Prostate gland (tissue), 2 donors: ENCODE data around the gene TMEM184A.

ENCODE experiments used
- POLR2A ChIP-seq: fragments of 450-650 bp; IDR thresholded peaks from one replicate; pipeline ENCODE4 v1.6.1; 2016; ENCODE audit warnings: antibody characterized with exemption, mild to moderate bottlenecking
- POLR2AphosphoS5 ChIP-seq: sonication (generic); formaldehyde crosslinking; IDR thresholded peaks from one replicate; pipeline ENCODE4 v1.6.1; 2017; ENCODE audit warnings: antibody characterized with exemption
- TF ChIP-seq, protein P1 (sequence below), 4 experiments: fragments of 200-600 bp in 2 of 4; fragments of 450-650 bp in 2 of 4; sonication (generic) in 2 of 4; IDR thresholded peaks; 1 replicate in 3 of 4; 2 replicates in 1 of 4; pipeline ENCODE4 v1.5.1; 2016 to 2019; ENCODE audit warnings: antibody characterized with exemption in 4 of 4, mild to moderate bottlenecking in 2 of 4, moderate library complexity in 2 of 4

DNA sequence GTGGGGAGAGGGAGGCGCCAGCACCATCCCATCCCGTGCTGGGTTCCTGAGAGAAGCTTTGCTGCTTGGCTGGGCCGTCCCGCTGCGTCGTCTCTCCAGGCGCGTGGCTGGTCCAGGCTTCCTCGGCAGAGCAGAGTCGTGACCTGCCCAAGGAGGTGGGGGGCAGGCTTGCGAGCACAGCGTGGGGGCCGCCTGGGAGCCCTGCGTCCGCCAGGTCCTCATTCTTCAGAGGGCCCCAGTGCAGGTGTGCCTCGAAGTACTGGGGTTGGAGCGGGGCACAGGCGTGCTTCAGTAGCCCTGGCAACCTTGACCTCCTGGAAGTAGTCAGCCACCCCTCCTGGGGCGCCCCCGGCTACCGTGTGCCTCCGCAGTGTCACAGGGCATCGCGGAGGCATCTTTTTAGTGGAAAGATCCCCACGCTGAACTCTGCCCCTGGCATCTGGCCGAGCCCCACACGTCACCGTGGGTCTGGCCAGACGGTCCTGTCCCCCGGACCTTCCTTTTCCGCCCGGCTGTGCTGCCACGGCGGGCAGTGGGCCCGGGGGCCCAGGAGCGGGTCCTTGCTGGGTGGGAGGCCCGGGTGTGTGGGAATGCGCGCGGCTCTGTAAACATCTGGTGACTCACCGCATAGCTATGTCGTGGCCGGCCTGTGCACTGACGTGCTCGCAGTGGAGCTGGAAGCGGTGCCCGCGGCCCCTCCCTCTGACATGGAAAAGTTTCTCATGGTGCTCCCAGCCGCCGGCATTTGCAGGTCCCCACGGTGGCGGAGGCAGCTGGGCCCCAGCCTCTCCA, 19.1 kb downstream of the TMEM184A start:
- TF ChIP-seq, protein P1, sequence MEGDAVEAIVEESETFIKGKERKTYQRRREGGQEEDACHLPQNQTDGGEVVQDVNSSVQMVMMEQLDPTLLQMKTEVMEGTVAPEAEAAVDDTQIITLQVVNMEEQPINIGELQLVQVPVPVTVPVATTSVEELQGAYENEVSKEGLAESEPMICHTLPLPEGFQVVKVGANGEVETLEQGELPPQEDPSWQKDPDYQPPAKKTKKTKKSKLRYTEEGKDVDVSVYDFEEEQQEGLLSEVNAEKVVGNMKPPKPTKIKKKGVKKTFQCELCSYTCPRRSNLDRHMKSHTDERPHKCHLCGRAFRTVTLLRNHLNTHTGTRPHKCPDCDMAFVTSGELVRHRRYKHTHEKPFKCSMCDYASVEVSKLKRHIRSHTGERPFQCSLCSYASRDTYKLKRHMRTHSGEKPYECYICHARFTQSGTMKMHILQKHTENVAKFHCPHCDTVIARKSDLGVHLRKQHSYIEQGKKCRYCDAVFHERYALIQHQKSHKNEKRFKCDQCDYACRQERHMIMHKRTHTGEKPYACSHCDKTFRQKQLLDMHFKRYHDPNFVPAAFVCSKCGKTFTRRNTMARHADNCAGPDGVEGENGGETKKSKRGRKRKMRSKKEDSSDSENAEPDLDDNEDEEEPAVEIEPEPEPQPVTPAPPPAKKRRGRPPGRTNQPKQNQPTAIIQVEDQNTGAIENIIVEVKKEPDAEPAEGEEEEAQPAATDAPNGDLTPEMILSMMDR (IDR thresholded peaks at IDR 0.05), result no peak
- TF ChIP-seq POLR2AphosphoS5, result peak; percentile 97
- peak; percentile 85 for TF ChIP-seq POLR2A
